Epithelial cell of umbilical artery (primary cell): ENCODE measurements around the gene TAS2R41. TPM values are rescaled to one million over a fixed set of nuclear protein-coding genes. Genes with fewer than 3 reads are reported as not detected.

Source experiments
- total RNA-seq: library from RNA; depleted of rRNA; stranded (reverse); fragments of >200 nt; gene quantifications from 2 replicates; pipeline ENCODE4 v1.2.3, GENCODE V29; 2014

Gene TAS2R41, protein sequence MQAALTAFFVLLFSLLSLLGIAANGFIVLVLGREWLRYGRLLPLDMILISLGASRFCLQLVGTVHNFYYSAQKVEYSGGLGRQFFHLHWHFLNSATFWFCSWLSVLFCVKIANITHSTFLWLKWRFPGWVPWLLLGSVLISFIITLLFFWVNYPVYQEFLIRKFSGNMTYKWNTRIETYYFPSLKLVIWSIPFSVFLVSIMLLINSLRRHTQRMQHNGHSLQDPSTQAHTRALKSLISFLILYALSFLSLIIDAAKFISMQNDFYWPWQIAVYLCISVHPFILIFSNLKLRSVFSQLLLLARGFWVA
- total RNA-seq, result not detected in 2 replicates

GRCh38 chr7:143477501-143478150 is at the start of gene TAS2R41:
Gene TAS2R41, plus strand, starts transcription at chr7:143477873. Its CDS starts 0 bp downstream, at chr7:143477873.

DNA sequence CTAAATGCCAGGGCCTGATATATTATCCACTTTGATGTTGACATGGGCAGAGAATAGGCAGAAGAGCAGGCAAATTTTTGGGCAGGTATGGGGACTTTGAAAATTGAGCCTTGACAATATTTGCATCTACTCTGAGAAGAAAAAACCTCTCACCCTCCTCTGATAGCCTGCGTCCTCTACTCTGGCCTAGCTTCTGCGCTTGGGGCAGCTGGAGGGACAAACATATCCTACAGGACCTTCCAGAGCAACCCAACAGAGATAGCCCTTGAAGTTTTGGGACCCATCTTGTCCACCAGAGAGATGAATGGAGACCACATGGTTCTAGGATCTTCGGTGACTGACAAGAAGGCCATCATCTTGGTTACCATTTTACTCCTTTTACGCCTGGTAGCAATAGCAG is 34.5 kb upstream of the TAS2R41 start, which contains the start of gene TAS2R60:
TSS of gene TAS2R60 (plus strand) at position 301 of the 400 bp plus-strand sequence. CDS start at position 301, 0 bp downstream.

Other genes starting within 250 kb of the TAS2R41 start
- 61.1 and 78.7 TPM in 2 replicates for gene GSTK1, start 214.4 kb upstream of the TAS2R41 start, total RNA-seq
- gene TMEM139, start 192.9 kb upstream of the TAS2R41 start, total RNA-seq, result under 0.01 and 0.61 TPM in 2 replicates
- gene CASP2, start 189.5 kb upstream of the TAS2R41 start, total RNA-seq, result 18.8 and 21.4 TPM in 2 replicates
- not detected in 2 replicates for gene CLCN1, start 161.8 kb upstream of the TAS2R41 start, total RNA-seq
- gene FAM131B, start 115.2 kb upstream of the TAS2R41 start, total RNA-seq, result 1.3 and 1.4 TPM in 2 replicates
- 23.9 and 29.9 TPM in 2 replicates for gene ZYX, start 96.5 kb upstream of the TAS2R41 start, total RNA-seq
- gene EPHA1, start 69.0 kb upstream of the TAS2R41 start, total RNA-seq, result not detected in 2 replicates
- gene TAS2R60, start 34.4 kb upstream of the TAS2R41 start, total RNA-seq, result not detected in 2 replicates
- 0.30 TPM in 1 of 2 replicates, not detected in the other for gene CTAGE15, start 93.9 kb downstream of the TAS2R41 start, total RNA-seq
- 3.6 and 8.4 TPM in 2 replicates for gene TCAF2, start 143.1 kb downstream of the TAS2R41 start, total RNA-seq